ENCODE data around the gene RNF13.
A peak's percentile ranks its signal among the peaks of the same experiment; 100 is the strongest.

GRCh38 chr3:149967086-149967685 lies 154.2 kb downstream of the RNF13 start:
- TF ChIP-seq POLR2A (IDR thresholded peaks at IDR 0.05; ENCODE audit: low read depth, low read length) (no peak), JUN (IDR thresholded peaks at IDR 0.05; ENCODE audit: borderline replicate concordance, insufficient read depth, insufficient read length, low read depth) (no peak), CTCF (IDR thresholded peaks at IDR 0.05; ENCODE audit: extremely low read depth in 1 of 2, insufficient read depth in 1 of 2, low read depth in 1 of 2, low read length in 2 of 2) (peak; percentile 18 to 23), MYC (IDR thresholded peaks at IDR 0.05; ENCODE audit: low read depth, low read length) (no peak), EZH2 (IDR thresholded peaks at IDR 0.05; ENCODE audit: borderline replicate concordance, low read depth, low read length, severe bottlenecking) (no peak), FOS (IDR thresholded peaks at IDR 0.05; ENCODE audit: borderline replicate concordance, insufficient read depth, low read length) (no peak), POLR2AphosphoS5 (IDR thresholded peaks at IDR 0.05; ENCODE audit: insufficient read depth, low read depth, low read length) (no peak), MAX (IDR thresholded peaks at IDR 0.05; ENCODE audit: insufficient read depth, insufficient read length) (no peak), GATA2 (IDR thresholded peaks at IDR 0.05; ENCODE audit: insufficient read depth, insufficient read length, low read depth, low read length) (no peak)

All from endothelial cell of umbilical vein (primary cell).